ENCODE measurements around the gene OVCH1. TPM values are rescaled to one million over a fixed set of nuclear protein-coding genes. Genes with fewer than 3 reads are reported as not detected.

Gene OVCH1
- total RNA-seq, 1 donor from 2014 or later: under 0.01 TPM

GRCh38 chr12:29508949-29509348, 11.5 kb upstream of the OVCH1 start:
- no peak overlapping the region for H3K27ac ChIP-seq (ENCODE audit: low read depth, low read length)

DNA sequence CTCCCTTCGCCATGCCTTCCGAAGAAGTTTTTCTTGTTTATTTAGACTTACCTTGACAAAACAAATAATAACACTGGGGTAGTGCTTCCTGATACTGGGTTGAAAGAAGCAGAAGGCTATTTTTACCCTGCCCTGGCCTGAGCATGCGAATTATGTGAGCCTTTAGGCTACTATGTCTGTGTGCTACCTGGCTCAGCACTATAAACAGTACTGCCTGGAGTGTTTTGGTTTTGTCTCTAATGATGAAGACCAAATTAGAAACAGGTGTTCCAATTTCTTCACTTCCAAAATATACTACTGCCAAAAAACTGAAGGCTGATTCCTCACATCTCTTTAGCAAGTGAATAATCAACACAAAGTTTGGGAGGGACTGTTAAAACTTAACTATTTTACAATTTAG, 7.6 kb upstream of the OVCH1 start:
- Histone ChIP-seq H3K9ac (ENCODE audit: low read depth in 1 of 3, low read length in 3 of 3) (no peak overlapping the region), H3K36me3 (ENCODE audit: control insufficient read depth in 3 of 3, insufficient read depth in 3 of 3, low read length in 3 of 3) (peaks cover 5 to 7% (median 5%) of the 10 kb centered on the region in 3 donors)

More at GRCh38 chr12:29508949-29509348, 11.5 kb upstream of the OVCH1 start:
- no peaks in the 10 kb centered on the region for H3K9me3 ChIP-seq (ENCODE audit: control insufficient read depth in 3 of 3, low read length in 3 of 3)
- no peaks in the 10 kb centered on the region for H3K4me1 ChIP-seq (ENCODE audit: control insufficient read depth in 3 of 3, insufficient read depth in 3 of 3, low read length in 3 of 3)
- no peak overlapping the region for H3K9ac ChIP-seq (ENCODE audit: low read depth in 1 of 3, low read length in 3 of 3)
- peaks cover 6 to 17% (median 17%) of the 10 kb centered on the region in 3 donors for H3K36me3 ChIP-seq (ENCODE audit: control insufficient read depth in 3 of 3, insufficient read depth in 3 of 3, low read length in 3 of 3)
- no peak overlapping the region for H3K4me3 ChIP-seq (ENCODE audit: low read length in 3 of 3)
- no peaks in the 10 kb centered on the region for H3K27me3 ChIP-seq (ENCODE audit: control insufficient read depth in 3 of 3, insufficient read depth in 3 of 3, low read length in 3 of 3)

DNA sequence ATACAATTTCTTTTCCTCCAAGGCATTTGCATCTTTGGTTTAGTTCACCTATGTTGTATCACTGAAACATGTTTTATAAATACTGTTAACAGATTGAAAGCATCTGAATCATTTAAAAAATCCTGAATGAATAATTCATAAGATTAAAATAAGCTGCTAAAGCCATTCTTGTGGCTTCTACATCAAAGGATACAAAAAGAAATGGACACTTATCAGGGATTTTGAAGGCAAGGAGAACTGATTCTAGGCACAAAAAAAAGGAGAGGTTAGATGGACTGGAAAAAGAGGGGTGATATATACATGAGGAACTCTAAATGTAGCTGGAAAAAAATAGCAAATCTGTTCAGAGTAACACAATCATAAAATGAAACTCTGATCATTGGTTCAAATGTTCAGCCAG, 5.8 kb upstream of the OVCH1 start:
- Histone ChIP-seq H3K4me1 (ENCODE audit: control insufficient read depth in 3 of 3, insufficient read depth in 3 of 3, low read length in 3 of 3) (no peaks in the 10 kb centered on the region), H3K9ac (ENCODE audit: low read depth in 1 of 3, low read length in 3 of 3) (no peak overlapping the region), H3K9me3 (ENCODE audit: control insufficient read depth in 3 of 3, low read length in 3 of 3) (no peaks in the 10 kb centered on the region), H3K4me3 (ENCODE audit: low read length in 3 of 3) (no peak overlapping the region), H3K27me3 (ENCODE audit: control insufficient read depth in 3 of 3, insufficient read depth in 3 of 3, low read length in 3 of 3) (no peaks in the 10 kb centered on the region), H3K36me3 (ENCODE audit: control insufficient read depth in 3 of 3, insufficient read depth in 3 of 3, low read length in 3 of 3) (peaks cover 4 to 5% (median 5%) of the 10 kb centered on the region in 3 donors), H3K27ac (ENCODE audit: low read depth, low read length) (no peak overlapping the region)

More for the DNA sequence above, 7.6 kb upstream of the OVCH1 start:
- Histone ChIP-seq H3K27me3 (ENCODE audit: control insufficient read depth in 3 of 3, insufficient read depth in 3 of 3, low read length in 3 of 3) (no peaks in the 10 kb centered on the region), H3K9me3 (ENCODE audit: control insufficient read depth in 3 of 3, low read length in 3 of 3) (no peaks in the 10 kb centered on the region), H3K4me3 (ENCODE audit: low read length in 3 of 3) (no peak overlapping the region), H3K27ac (ENCODE audit: low read depth, low read length) (no peak overlapping the region), H3K4me1 (ENCODE audit: control insufficient read depth in 3 of 3, insufficient read depth in 3 of 3, low read length in 3 of 3) (no peaks in the 10 kb centered on the region)

DNA sequence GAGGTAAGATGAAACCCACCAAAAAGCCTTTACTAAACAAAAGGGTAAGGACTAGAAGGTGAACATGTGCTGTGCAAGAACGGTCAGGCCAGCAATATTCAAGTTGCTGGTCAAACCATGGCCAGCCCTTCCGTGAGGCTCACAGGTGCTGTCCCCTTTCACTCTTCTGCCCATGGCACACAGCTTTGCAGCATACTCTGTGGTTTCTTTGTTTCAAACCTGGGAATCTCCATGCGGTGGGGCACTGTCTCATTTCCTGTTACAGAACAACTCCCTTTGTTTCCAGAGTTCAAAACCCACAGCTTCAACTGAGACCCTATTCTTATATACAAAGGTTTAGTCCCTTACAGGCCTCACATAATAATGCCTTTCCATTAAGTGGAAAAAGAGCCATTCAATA, 1.7 kb upstream of the OVCH1 start:
- H3K9ac ChIP-seq (ENCODE audit: low read depth in 1 of 3, low read length in 3 of 3): no peak overlapping the region
- peaks cover 0 to 5% (median 4%) of the 10 kb centered on the region in 3 donors for H3K36me3 ChIP-seq (ENCODE audit: control insufficient read depth in 3 of 3, insufficient read depth in 3 of 3, low read length in 3 of 3)
- no peak overlapping the region for H3K4me3 ChIP-seq (ENCODE audit: low read length in 3 of 3)
- H3K9me3 ChIP-seq (ENCODE audit: control insufficient read depth in 3 of 3, low read length in 3 of 3): no peaks in the 10 kb centered on the region
- H3K27ac ChIP-seq (ENCODE audit: low read depth, low read length): no peak overlapping the region
- H3K4me1 ChIP-seq (ENCODE audit: control insufficient read depth in 3 of 3, insufficient read depth in 3 of 3, low read length in 3 of 3): no peaks in the 10 kb centered on the region
- no peaks in the 10 kb centered on the region for H3K27me3 ChIP-seq (ENCODE audit: control insufficient read depth in 3 of 3, insufficient read depth in 3 of 3, low read length in 3 of 3)

DNA sequence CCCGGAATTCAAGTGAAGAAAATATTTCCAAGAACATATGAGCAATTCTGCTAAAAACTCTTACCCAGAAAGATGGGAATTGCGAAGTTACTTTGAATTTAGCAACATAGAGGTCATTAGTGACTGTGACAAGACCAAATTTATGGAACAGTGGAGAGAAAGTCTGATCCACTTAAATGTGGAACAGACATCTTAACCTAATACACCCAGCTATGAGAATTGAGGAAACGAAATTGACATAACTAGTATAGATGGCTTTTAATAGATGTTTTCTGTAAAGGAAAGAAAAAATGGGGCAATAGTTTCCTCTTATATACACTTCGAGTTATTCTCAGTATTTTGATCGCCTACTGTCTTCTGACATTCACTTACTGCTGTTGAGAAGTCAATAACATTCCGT, 4.6 kb downstream of the OVCH1 start:
- Histone ChIP-seq H3K9ac (ENCODE audit: low read depth in 1 of 3, low read length in 3 of 3) (no peak overlapping the region), H3K4me3 (ENCODE audit: low read length in 3 of 3) (no peak overlapping the region), H3K27ac (ENCODE audit: low read depth, low read length) (no peak overlapping the region), H3K36me3 (ENCODE audit: control insufficient read depth in 3 of 3, insufficient read depth in 3 of 3, low read length in 3 of 3) (no peaks in the 10 kb centered on the region), H3K27me3 (ENCODE audit: control insufficient read depth in 3 of 3, insufficient read depth in 3 of 3, low read length in 3 of 3) (no peaks in the 10 kb centered on the region), H3K4me1 (ENCODE audit: control insufficient read depth in 3 of 3, insufficient read depth in 3 of 3, low read length in 3 of 3) (no peaks in the 10 kb centered on the region), H3K9me3 (ENCODE audit: control insufficient read depth in 3 of 3, low read length in 3 of 3) (no peaks in the 10 kb centered on the region)

DNA sequence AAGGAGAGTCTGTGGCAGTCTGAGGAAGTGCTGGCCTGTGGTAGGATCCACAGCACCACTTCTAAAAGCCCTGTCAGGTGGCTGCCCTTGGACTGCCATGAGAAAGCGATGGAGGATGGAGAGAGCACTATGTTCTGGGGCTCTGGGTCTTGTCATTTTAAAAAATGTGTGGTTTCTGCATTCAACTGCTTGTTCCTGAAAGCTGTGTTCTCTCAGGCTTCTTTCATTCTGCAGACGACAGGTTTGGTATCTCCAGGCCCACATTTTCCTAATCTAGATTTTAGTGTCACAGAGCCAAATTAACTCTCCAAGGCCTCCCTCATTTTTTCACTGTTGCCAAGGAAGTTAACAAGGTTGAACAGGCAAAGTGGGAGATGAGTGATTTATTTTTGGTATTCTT, 10.5 kb downstream of the OVCH1 start:
- no peak overlapping the region for H3K27ac ChIP-seq (ENCODE audit: low read depth, low read length)
- H3K36me3 ChIP-seq (ENCODE audit: control insufficient read depth in 3 of 3, insufficient read depth in 3 of 3, low read length in 3 of 3): peaks cover 0 to 2% (median 0%) of the 10 kb centered on the region in 3 donors
- H3K4me1 ChIP-seq (ENCODE audit: control insufficient read depth in 3 of 3, insufficient read depth in 3 of 3, low read length in 3 of 3): no peaks in the 10 kb centered on the region
- H3K27me3 ChIP-seq (ENCODE audit: control insufficient read depth in 3 of 3, insufficient read depth in 3 of 3, low read length in 3 of 3): no peaks in the 10 kb centered on the region
- no peak overlapping the region for H3K9ac ChIP-seq (ENCODE audit: low read depth in 1 of 3, low read length in 3 of 3)
- no peak overlapping the region for H3K4me3 ChIP-seq (ENCODE audit: low read length in 3 of 3)
- H3K9me3 ChIP-seq (ENCODE audit: control insufficient read depth in 3 of 3, low read length in 3 of 3): no peaks in the 10 kb centered on the region

DNA sequence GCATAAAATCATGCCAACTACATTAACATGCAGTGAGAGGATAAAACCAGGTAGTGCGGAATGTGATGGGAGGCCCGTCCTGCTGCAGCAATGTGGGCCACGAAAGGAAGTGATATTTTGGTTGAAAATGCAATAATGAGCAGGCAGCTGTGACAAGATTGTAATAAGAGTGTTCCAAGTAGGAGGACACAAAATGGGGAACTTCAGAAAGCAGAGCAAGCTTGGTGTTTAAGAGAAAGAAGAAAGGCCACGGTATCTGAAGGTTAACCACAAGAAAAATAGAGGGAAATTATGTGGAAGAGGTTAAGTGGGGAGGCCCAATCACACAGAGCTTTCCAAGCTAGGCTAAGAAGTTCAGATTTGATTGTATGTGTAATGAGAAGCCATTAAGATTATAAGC, 34.3 kb downstream of the OVCH1 start:
- Histone ChIP-seq H3K4me3 (ENCODE audit: low read length in 3 of 3) (no peak overlapping the region), H3K36me3 (ENCODE audit: control insufficient read depth in 3 of 3, insufficient read depth in 3 of 3, low read length in 3 of 3) (no peaks in the 10 kb centered on the region), H3K9ac (ENCODE audit: low read depth in 1 of 3, low read length in 3 of 3) (no peak overlapping the region), H3K27ac (ENCODE audit: low read depth, low read length) (no peak overlapping the region), H3K4me1 (ENCODE audit: control insufficient read depth in 3 of 3, insufficient read depth in 3 of 3, low read length in 3 of 3) (no peaks in the 10 kb centered on the region), H3K9me3 (ENCODE audit: control insufficient read depth in 3 of 3, low read length in 3 of 3) (no peaks in the 10 kb centered on the region), H3K27me3 (ENCODE audit: control insufficient read depth in 3 of 3, insufficient read depth in 3 of 3, low read length in 3 of 3) (no peaks in the 10 kb centered on the region)

- Histone ChIP-seq H3K27me3 (ENCODE audit: control insufficient read depth in 3 of 3, insufficient read depth in 3 of 3, low read length in 3 of 3) (no peaks in the 10 kb centered on the region), H3K4me3 (ENCODE audit: low read length in 3 of 3) (no peak overlapping the region), H3K4me1 (ENCODE audit: control insufficient read depth in 3 of 3, insufficient read depth in 3 of 3, low read length in 3 of 3) (no peaks in the 10 kb centered on the region), H3K36me3 (ENCODE audit: control insufficient read depth in 3 of 3, insufficient read depth in 3 of 3, low read length in 3 of 3) (no peaks in the 10 kb centered on the region), H3K9me3 (ENCODE audit: control insufficient read depth in 3 of 3, low read length in 3 of 3) (no peaks in the 10 kb centered on the region), H3K9ac (ENCODE audit: low read depth in 1 of 3, low read length in 3 of 3) (no peak overlapping the region), H3K27ac (ENCODE audit: low read depth, low read length) (no peak overlapping the region)
These were observed 37.4 kb downstream of the OVCH1 start for GRCh38 chr12:29460082-29460481.

DNA sequence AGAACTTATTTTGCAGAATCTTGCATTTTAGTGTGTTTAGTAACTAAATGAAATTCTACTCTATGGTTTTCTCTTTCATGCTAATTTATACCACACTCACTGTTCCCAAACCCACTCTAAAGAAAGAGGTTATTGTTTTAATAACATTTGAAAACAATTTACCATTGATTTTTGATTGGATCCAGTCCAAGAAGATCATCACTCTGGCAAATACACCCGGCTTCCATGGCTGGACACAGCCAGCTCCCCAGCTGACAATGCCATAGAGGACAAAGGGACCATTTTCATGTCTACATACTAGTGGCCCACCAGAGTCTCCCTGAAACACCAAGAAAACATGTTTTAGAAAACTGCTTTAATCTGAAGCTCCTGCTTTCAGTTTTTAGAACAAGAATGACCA, 42.4 kb downstream of the OVCH1 start:
- H3K4me3 ChIP-seq (ENCODE audit: low read length in 3 of 3): no peak overlapping the region
- H3K9me3 ChIP-seq (ENCODE audit: control insufficient read depth in 3 of 3, low read length in 3 of 3): no peaks in the 10 kb centered on the region
- H3K36me3 ChIP-seq (ENCODE audit: control insufficient read depth in 3 of 3, insufficient read depth in 3 of 3, low read length in 3 of 3): no peaks in the 10 kb centered on the region
- no peak overlapping the region for H3K9ac ChIP-seq (ENCODE audit: low read depth in 1 of 3, low read length in 3 of 3)
- H3K4me1 ChIP-seq (ENCODE audit: control insufficient read depth in 3 of 3, insufficient read depth in 3 of 3, low read length in 3 of 3): no peaks in the 10 kb centered on the region
- no peaks in the 10 kb centered on the region for H3K27me3 ChIP-seq (ENCODE audit: control insufficient read depth in 3 of 3, insufficient read depth in 3 of 3, low read length in 3 of 3)
- H3K27ac ChIP-seq (ENCODE audit: low read depth, low read length): no peak overlapping the region

GRCh38 chr12:29451888-29452287, 45.6 kb downstream of the OVCH1 start:
- Histone ChIP-seq H3K9ac (ENCODE audit: low read depth in 1 of 3, low read length in 3 of 3) (no peak overlapping the region), H3K4me3 (ENCODE audit: low read length in 3 of 3) (no peak overlapping the region), H3K4me1 (ENCODE audit: control insufficient read depth in 3 of 3, insufficient read depth in 3 of 3, low read length in 3 of 3) (no peaks in the 10 kb centered on the region), H3K9me3 (ENCODE audit: control insufficient read depth in 3 of 3, low read length in 3 of 3) (no peaks in the 10 kb centered on the region), H3K27ac (ENCODE audit: low read depth, low read length) (no peak overlapping the region), H3K27me3 (ENCODE audit: control insufficient read depth in 3 of 3, insufficient read depth in 3 of 3, low read length in 3 of 3) (no peaks in the 10 kb centered on the region), H3K36me3 (ENCODE audit: control insufficient read depth in 3 of 3, insufficient read depth in 3 of 3, low read length in 3 of 3) (no peaks in the 10 kb centered on the region)

GRCh38 chr12:29448157-29448556, 49.3 kb downstream of the OVCH1 start:
- Histone ChIP-seq H3K9ac (ENCODE audit: low read depth in 1 of 3, low read length in 3 of 3) (no peak overlapping the region), H3K27ac (ENCODE audit: low read depth, low read length) (no peak overlapping the region), H3K4me1 (ENCODE audit: control insufficient read depth in 3 of 3, insufficient read depth in 3 of 3, low read length in 3 of 3) (no peaks in the 10 kb centered on the region), H3K36me3 (ENCODE audit: control insufficient read depth in 3 of 3, insufficient read depth in 3 of 3, low read length in 3 of 3) (no peaks in the 10 kb centered on the region), H3K27me3 (ENCODE audit: control insufficient read depth in 3 of 3, insufficient read depth in 3 of 3, low read length in 3 of 3) (no peaks in the 10 kb centered on the region), H3K4me3 (ENCODE audit: low read length in 3 of 3) (no peak overlapping the region), H3K9me3 (ENCODE audit: control insufficient read depth in 3 of 3, low read length in 3 of 3) (no peaks in the 10 kb centered on the region)

All from skeletal muscle tissue (tissue), 4 donors.